ENCODE data around the gene ATP6AP1.
"Not testable (repeated sequence)": the region's sequence is repeated elsewhere in the genome, so short reads cannot be mapped to it uniquely, and the experiment has no call there.

Gene ATP6AP1

DNA sequence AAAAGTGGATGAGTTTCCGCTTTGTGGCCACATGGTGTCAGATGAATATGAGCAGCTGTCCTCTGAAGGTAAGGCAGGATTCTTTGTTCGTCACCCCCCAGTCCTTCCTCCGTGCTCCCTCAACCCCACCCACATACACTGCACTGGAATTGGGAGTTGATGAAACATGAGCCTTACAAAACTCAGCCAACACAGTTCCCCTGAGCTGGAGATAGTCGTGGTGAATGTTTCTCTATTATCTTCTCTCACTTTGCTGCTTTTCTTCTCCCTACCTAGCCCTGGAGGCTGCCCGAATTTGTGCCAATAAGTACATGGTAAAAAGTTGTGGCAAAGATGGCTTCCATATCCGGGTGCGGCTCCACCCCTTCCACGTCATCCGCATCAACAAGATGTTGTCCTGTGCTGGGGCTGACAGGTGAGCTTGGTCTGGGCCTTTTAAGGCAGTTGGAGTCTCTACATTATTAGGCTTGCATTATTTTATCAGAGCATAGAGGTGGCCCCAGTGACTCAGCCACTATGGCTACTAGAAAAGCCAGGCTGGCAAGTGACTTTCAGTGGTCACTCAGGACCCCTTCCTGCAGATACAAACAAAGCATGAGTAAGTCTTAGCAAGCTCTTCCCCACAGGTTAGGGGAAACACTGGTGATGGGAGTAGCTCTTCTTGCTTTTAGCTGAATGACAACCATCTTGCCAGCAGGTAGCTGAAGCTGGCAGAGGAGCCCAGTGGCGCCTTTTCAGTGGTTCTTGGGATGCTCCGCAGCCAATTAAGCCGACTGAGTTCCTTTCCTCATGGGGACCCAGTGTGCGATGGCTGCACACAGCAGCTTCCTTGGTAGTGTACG, 28.7 kb upstream of the ATP6AP1 start:
- no peak for DNase-seq

DNA sequence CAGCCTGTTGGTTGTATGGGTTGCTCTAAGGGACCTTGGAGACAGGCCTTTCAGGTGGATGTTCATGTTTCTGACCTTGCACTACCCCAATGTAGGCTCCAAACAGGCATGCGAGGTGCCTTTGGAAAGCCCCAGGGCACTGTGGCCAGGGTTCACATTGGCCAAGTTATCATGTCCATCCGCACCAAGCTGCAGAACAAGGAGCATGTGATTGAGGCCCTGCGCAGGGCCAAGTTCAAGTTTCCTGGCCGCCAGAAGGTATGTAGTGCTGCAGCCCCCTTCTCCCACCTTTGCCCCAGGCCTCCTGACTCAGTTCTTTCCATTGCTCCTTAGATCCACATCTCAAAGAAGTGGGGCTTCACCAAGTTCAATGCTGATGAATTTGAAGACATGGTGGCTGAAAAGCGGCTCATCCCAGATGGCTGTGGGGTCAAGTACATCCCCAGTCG, 28.1 kb upstream of the ATP6AP1 start:
- DNase-seq = not testable (repeated sequence)

DNA sequence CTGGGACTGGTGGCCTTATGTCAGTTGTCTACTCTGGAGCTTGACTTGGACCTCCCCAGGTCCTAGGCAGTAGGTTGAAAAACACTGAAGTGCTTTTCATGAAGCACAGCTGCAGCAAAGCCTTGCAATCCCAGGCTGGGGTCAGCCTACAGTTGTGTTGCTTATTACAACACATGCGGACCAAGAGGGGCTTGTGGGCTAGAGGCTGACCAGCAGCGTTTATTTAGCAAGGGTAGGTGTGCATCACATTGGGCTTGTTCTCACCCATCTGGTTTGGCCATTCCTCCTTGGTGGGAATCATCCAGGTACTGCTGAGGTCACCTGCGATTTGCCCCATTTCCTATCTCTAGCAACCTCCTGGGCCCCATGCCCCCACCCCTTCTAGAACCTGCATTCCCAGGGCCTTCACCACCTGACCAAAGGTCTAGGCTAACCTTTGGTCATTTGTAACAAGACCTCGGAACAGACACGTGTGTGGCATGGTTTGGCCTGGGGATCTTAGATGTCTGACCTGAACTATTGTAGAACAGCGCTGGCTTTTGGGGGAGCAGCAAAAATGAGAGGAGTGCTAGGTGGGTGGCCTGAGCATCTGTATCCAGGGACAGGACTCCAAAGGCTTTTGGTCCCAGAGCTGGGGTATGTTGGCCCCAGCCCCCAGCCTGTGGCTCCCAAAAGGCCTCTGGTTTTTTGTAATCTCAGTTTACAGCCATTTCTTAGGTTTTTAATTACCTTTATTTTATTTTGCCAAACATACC, 27.3 kb upstream of the ATP6AP1 start:
- no peak for DNase-seq

DNA sequence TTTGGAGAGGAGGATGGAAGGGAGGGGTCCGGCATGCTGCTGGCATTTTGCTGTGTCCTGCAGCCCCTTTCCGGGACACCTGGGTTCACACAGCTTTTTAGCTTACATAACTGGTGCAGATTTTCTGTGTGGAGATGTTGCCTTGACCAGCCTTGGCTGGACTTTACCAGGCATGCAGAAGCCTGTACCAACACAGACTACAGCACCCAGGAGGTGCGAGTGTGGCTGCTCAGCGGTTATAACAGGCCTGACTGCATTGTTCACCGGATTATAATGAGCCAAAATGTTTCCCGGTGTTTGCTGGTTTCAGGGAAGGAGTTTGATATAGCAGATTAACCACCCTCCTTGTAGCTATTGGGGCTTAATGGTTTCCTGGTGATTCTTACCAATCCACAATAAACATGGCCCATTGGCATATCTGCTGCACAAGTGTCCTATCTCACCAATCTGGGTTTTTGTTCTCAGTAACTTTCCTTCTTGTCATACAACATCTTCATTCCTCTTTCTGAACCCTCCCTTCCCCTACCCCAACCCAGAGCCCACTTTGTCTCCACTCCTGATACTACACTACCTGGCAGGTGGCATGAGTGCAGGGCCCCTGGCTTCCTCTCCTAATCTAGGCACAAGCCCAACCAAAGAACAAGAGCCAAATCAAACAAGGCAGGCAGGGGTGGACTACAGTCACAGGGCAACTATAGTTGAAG, 26.4 kb upstream of the ATP6AP1 start:
- no peak for DNase-seq

DNA sequence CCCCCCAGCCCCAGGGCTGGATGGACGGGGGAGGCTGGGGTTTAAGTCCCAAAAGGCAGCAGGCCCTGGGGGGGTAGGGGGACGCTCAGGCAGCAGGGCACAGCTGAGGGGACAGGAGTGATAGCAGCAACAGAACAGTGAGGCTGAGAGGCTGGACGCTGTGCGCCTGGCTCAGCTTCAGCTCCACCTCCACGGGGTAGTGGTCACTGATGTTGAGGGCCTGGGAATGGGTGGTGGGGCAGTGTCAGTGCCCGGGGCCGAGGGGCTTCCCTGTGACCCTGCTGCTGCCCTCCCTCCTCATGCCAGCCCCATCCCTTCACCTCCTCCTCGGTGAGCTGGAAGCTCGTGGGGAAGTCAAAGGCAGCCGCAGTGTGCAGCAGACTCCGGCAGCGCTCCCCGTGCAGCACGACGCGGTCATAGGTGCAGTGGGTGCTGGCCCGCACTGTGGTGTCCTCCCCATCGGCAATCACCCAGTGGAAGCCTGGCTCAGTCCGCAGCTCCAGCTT, 25.8 kb upstream of the ATP6AP1 start:
- no peak for DNase-seq

DNA sequence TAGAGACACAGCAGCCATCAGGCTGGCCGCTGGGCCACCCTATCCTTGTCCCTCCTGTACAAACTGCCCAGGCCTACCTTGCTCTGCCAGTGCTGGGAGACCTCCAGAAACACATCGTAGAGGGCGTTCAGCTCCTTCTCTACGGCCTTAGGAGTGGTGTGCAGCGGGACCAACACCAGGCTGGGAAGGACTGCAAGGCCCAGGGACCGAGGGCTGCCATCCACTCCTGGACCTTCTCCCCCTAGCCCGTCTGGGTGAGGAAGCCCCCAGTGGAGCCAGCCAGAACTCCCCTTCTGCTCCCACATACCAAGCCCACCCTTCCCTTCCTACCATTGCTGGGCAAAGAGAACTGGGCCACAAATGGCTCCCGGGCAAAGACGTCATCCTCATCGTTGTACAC, 25.3 kb upstream of the ATP6AP1 start:
- DNase-seq = no peak

DNA sequence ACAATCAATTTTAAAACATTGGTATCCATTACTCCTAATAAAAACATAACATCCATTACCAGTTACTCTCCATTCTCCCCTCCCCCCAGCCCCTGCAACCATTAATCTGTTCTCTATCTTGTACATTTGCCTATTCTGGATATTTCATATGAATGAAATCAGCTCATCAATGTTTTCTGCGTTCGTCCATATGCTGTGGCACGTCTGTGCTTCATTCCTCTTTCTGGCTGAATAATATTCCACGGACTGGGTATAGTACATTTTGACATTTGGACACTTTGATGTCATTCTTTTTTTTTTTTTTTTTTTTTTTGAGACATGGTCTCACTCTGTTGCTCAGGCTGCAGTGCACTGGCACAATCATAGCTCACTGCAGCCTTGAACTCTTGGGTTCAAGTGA, 24.6 kb upstream of the ATP6AP1 start:
- no peak for DNase-seq

DNA sequence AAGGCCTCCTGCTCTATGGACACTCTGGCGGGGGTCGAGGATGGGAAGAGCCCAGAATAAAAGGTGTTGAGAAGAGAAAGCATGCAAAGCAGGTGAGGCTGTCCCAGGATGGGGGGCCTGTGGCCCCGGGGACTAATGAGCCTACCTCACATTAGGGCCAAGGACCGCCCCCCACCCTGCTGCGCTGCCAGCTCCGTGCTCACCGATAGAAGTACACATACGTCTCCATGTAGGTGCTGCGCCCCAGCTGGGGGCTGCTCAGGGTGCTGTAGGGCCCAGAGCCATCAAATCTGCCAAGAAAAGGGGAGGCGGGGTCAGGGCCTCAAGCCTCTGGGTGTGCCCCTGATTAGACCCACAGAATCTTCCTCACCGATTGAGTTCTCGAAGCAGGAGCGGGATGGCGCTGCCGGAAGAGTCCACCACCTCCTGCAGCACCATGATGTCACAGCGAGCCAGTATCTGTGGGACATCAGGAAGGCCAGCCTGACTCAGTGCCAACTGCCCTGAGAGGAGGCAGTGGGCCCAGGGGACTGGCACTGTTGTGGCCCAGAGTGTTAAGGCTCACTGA, 23.8 kb upstream of the ATP6AP1 start:
- DNase-seq = no peak

DNA sequence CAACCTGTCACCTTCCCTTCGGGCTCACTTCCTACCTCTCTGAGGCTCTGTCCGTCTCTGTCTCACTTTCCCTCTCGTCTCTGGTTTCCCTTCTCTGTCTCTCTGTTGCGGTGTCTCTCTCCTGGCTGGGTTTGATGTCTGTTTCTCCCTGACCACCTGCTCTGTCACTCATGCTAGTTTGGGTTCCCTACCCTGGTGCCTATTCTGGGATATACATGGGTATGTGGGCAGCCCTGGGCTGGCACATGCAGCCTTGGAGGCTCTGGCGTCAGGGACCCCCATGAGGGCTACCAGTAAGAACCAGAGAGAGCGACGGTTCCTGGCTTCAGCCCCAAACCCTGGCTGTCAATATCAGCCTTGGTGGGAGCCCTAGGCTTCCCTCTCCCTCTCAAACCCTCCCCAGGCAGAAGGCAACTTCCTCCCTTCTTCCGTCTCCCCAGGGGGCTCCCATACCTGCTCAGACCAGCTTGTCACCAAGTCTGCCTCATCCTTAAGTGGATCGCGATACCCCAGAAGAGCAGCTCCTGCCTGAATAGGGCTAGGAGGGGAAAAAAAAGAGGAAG, 19.7 kb upstream of the ATP6AP1 start:
- DNase-seq = no peak

DNA sequence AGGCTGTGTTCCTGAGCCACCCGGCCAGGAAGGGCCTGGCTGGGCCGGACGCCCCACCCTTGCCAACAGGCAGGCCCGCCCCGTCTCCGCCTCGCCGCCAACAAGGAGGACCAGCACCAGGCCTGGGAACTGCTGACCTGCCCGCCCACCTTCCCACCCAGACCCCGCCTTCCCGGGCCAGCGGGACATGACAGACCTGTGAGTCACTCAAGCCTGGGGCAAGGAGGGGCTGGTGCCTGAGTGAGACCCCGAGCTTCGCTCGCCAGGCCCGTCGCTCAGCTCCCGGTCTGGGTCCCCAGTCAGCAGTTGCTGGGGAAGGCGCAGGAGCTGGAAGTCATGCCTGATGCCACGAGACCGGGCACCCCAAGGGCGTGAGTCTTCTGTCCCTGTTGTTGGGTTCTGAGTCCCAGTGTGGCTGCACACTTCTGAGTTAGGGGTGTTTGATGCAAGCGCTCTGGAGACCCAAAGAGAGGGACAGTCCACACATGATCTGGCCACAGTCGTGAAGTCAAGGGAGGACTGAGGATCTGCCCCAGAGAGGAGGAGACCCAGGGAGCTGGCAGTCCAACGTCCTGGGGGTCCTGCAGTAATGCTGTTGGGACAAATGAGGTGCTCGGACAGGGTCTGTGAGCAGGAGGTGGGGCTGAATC, 19.1 kb upstream of the ATP6AP1 start, which contains the start of gene DNASE1L1:
Gene DNASE1L1 (minus strand): TSS at position 33 of the 650 bp plus-strand sequence. CDS start 3,686 bp downstream, outside the sequence.
- DNase-seq = peak; percentile 53

DNA sequence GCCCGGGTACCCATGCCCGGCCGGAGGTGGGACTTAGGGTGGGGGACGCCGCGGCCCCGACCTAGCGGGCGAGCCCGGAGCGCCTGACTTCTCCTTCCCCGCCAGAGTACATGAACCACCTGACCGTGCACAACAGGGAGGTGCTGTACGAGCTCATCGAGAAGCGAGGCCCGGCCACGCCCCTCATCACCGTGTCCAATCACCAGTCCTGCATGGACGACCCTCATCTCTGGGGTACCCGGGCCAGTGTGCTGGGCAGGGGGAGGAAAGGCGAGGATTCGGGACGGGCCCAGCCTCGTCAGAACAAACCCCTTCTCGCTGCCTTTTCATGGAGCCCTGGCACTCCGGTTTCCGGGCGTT, 16.5 kb upstream of the ATP6AP1 start:
- DNase-seq = no peak

DNA sequence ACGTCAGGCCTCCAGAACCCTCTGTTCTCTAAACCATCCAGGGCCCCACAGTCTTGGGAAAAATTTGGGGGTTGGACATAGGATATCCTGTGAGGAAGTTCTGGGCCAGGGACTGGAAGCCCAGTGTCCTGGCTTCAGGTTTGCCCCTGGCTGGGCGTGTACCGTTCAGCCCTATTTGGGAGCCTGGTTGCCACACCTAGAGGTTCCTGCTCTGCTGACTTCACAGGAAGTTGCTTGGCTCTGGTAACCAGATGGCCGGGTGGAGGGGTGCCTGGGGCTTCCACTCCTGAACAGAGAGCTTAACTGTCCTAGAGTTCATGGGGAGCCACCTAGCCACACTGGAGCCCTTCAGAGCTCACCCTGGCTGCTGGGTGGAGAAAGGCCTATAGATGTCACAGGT, 16.0 kb upstream of the ATP6AP1 start:
- DNase-seq = peak; percentile 55

DNA sequence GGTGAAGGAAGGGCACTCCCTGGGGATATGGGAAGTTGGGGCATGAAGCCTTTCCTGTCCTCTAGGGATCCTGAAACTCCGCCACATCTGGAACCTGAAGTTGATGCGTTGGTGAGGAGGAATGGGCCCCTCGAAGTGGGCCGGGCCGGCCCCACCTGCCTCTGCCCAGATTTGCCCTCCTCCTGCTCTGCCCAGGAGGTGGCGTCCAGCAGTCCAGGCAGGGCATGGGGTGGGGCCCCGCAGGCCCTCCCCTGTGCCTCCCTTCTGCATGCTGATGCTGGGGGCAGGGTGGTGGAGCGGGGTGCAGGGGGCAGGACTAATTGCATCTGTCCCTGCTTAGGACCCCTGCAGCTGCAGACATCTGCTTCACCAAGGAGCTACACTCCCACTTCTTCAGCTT, 15.3 kb upstream of the ATP6AP1 start:
- DNase-seq = no peak

DNA sequence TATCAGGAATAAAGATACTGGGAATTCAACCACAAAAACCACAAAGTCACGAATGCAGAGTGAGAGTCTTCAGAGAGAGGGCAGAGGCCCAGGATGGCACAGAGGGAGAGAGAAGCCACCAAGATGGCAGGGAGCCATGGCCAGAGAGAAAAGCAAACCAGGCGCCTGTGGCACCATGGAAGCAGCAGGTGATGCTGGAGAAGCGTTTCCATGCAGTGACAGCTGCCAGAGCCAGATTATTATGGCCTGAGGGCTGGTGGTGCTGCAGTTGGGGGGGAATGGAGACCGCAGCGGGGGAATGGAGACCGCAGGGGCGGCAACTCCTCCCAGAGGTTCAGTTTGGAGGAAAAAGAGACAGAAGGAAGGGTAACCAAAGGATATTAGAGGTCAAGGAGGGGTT, 11.3 kb upstream of the ATP6AP1 start:
- DNase-seq = no peak

DNA sequence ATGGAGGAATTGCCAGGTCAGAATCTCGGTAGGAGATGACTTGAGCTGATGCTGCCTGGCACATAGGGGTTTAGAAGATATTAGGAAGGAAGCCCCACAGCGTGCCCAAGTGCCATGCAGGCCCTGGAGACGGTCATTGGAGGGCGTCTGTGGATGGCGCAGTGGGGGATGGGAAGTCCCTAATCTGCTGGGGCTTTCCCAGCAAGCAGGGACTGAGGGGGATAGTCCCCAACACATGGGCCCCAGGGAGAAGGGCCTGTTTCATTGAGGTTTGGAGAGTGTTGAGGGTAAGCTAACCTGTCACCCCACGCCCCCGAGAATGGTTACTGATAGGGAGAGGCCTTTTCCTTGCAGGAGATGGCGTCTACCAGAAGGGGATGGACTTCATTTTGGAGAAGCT, 9.3 kb upstream of the ATP6AP1 start:
- no peak for DNase-seq

DNA sequence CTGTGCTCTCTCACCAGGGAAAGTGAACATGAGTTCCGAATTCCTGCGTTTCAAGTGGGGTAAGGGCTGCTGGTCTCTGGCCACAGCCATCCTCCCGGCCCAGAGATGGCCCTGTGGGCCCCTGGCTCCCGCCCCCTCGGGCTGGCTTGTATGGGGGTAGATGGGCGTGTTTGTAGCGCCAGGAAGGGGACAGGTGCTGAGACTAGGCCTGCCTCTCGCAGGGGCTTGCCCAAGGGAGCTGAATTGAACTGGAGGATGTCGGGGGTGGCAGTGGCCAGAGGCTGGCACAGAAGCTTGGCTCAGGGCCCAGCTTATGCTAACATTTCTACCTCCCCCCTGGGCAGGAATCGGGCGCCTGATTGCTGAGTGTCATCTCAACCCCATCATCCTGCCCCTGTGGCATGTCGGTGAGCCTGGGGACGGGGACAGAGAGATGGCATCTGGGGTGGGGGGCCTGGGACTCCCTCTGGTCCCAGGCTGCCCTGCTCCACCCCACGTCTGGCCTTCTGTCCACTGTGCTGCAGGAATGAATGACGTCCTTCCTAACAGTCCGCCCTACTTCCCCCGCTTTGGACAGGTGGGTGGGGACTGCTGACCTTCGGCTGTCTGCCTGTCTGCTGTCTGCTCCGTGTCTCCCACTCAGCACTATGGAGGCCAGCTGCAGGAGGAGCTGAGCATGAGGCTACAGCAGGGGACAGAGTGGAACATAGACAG, 8.6 kb upstream of the ATP6AP1 start:
- DNase-seq = no peak

DNA sequence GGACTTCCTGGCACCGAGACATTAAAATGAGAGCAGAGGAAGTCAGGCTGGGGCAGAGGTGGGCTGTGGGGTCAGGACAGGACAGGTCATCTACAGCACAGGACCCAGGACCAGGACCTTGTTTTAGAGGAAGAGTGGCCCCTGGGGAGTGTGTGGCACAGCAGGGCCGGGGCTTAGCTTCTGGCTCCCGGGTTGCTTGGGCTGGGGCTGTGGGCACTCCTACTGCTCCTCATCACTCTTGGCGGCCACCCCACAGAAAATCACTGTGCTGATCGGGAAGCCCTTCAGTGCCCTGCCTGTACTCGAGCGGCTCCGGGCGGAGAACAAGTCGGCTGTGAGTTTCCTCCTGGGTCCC, 8.1 kb upstream of the ATP6AP1 start:
- DNase-seq = no peak

DNA sequence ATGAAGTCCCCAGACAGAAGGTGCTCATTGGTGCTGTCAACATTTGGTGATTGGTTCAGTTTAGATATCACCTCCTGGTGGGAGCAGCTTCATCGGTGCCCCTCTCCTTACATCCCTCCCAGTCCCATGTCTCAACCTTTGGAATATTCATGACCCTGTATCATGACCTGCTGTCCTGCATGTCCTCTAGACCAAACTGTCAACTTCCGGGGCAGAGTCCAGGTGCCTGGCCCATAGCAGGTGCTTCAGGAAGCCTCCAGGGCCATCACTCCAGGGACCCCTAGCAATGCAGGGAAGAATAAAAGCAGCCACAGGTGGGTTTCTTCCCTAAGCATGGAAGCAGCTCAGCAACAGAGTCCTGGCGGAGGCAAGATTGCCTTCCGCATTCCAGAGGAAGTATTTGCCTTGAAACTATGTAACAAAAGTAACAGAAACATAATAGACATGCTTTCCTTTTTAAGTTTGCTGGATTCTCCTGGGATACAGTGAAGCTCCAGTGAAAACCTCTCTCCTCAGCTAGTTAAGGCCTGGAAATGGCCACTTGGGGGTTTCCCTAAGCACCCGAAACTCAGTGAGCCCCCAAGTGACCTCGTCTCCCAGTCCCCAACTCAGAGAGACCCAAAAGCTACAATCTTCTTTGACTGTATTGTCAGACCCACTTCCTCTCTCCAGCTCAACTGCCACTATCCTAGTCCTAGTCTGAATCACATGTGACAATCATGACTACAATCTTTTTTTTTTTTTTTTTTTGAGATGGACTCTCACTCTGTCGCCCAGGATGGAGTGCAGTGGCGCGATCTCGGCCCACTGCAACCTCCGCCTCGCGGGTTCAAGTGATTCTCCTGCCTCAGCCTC, 1.3 kb upstream of the ATP6AP1 start:
- no peak for DNase-seq

DNA sequence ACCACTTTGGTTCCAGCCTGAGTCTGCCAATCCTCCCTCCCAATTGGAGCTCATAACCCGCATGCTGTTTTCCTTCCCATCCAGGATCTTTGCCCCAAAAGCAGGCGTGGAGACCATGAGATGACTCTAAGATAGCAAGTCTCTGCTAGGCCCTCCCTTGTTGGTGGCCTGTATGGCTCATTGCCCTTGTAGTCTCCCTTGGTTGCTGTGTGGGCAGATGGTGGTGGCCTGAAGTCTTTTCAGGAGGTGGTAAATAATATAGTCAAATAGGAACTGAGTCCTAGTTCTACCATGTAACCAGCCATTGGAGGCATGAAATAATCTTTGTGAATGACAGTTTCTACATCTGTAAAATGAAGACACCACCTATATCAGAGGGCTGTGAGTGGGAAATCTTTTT, 1.2 kb downstream of the ATP6AP1 start:
- no peak for DNase-seq

DNA sequence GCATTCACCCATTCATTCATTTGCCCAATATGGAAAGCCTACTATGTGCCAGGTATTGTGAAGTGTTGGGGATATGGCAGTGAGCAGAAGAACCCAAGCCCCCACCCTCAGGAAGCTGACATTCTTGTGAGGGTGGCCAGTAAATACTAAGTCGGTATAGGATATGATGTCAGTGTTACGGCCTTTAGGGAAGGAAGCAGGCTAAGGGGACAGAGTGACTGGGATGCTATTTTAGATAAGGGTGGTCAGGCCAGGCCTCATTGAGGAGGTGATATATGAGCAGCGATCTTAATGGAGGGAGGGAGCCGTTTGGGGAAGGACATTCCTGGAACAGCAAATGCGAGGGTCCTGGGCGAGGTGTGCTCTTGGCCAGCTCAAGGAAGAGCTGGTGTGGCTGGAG, 2.0 kb downstream of the ATP6AP1 start:
- peak; percentile 36 for DNase-seq

DNA sequence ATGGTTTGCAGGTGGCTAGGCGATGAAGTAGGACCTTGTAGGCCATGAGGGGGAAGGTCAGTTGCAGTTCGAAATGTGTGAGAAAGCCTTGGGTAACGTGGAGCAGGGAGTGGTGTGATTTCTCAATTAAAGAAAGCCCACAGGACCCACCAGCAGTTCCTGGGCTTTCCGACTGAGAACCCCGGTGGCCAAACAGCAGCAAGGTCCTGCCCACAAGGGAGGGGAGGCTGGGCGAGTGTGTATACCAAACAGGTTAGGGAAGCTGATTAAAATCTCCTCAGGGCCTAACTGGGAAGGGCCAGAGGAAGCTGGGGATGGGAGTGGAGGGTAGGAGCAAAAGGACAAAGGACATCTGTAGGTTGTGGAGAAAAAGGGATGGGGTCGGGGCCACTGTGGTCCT, 2.4 kb downstream of the ATP6AP1 start:
- peak; percentile 66 for DNase-seq
